Cerebellar nuclear complex (tissue), 1 donor: ENCODE measurements around the gene OTUB2.

Experiments used
- DNase-seq, 2 experiments: peaks; one replicate each; lab custom pipeline; 2025; lab: John Stamatoyannopoulos, UW

The OTUB2 gene

DNA sequence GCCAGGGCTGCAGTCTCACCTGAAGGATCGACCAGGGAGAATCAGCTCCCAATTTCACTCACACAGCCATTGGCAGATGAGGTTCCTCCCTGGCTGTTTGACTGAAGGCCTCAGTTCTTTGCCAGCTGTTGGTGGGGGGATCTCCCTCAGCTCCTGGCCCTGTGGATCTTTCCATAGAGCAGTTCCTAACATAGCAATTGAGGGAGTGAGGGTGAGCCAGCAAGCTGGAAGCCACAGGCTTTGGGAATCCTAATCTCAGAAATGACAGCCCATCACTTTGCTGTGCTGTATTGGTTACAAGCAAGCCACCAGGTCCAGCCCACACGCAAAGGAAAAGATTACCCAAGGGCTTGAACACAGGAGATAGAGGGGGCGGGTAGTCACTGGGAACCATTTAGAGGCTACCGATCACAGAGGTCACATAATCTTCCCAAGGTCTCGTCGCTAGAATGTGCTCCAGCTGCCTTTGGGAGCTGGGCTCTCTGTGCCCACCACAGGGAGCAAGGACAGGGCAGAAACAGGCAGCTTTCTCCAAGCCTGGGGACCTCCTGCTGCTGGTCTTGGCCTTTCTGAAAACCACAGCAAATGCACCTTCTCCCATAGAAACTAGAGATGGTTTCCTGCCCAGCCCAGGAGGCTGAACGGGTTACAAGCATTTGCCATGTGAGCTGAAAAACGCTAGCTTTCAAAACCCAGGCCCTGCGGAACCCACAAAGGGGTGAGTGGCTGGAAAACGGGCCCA lies 4.6 kb upstream of the OTUB2 start:
- no peak for DNase-seq

GRCh38 chr14:94022532-94023411 lies 3.4 kb upstream of the OTUB2 start:
- DNase-seq: no peak

GRCh38 chr14:94024549-94024948 lies 1.6 kb upstream of the OTUB2 start:
- no peak for DNase-seq

- no peak for DNase-seq
Observed at GRCh38 chr14:94025720-94026119, 420 bp upstream of the OTUB2 start.

DNA sequence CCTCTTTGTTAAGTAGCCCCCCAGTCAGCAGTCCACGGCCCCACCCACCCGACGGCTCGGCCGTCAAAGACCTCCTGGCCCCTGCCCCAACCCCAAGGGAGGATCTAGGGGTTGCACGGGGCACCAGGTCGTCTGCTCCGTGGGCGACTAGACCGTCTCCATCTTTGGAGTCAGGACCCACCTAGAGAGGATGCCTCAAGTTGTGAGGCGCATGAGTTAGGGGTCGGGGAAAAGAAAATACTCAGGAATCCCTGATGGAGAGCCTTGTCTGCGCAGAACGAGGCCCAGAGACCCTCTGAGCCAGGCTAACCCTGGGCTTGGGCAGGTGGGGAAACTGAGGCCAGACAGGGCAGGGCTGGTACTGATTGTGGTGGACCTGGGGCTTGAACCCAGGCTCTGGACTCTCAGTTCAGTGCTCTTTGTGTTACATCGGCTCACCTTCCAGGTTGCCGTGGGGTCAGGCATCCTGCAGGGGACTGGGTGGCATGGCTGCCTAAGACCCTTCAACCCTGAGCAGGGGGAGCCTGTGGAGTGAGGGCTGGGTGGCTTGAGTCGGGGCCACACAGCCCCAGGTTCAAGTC lies 839 bp downstream of the OTUB2 start:
- DNase-seq: no peak

- DNase-seq: no peak
Observed at GRCh38 chr14:94027566-94028449, 1.7 kb downstream of the OTUB2 start.

DNA sequence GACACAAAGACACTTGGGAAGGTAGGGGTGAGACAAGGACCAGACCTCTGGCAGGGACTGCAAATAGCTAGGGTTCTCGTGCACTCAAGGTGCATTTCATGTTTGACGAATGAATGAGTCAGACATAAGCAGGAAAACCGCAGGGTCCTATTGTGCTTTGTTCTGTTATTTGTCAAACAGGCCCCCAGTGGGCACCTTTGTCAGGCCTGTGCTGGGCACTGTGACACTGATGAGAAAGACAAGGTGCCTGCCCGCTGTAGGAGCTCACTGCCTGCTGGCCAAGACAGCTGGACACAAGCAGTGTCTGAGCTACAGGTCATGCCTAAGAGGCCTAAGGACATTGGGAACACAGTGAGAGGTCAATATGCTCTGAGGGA lies 2.3 kb downstream of the OTUB2 start:
- DNase-seq: no peak

DNA sequence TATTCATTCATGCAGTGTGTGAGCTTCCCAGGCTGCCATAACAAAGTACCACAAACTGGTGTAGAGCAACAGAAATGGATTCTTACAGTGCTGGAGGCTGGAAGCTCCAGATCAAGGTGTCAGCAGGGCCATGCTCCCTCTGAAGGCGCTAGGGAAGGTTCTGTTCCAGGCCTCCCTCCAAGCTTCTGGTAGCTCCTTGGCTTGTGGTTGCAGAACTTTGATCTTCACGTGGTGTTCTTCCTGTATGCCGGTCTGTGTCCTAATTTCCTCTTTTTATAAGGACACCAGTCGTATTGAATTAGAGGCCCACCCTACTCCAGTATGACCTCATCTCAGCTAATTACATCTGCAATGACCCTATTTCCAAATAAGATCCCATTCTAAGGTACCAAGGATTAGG lies 3.1 kb downstream of the OTUB2 start:
- no peak for DNase-seq

- DNase-seq: no peak
Observed at GRCh38 chr14:94029671-94030203, 3.6 kb downstream of the OTUB2 start.

DNA sequence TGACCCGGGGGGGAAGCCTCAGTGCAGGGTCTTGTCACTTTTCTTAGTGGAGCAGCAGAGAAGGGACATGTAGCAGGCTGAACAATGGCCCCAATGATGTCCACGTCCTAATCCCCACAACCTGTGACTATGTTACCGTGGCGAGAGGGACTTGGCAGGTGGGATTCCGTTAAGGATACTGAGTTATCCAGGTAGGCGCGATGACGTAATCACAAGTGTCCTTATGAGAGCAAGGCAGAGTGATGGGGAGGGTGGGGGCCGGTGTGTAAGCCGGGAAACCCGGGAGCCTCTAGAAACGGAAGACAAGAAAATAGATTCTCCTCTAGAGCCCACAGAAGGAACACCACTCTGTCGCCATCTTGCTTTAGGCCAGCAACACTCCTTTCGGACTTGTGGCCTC lies 4.4 kb downstream of the OTUB2 start:
- DNase-seq: no peak

DNA sequence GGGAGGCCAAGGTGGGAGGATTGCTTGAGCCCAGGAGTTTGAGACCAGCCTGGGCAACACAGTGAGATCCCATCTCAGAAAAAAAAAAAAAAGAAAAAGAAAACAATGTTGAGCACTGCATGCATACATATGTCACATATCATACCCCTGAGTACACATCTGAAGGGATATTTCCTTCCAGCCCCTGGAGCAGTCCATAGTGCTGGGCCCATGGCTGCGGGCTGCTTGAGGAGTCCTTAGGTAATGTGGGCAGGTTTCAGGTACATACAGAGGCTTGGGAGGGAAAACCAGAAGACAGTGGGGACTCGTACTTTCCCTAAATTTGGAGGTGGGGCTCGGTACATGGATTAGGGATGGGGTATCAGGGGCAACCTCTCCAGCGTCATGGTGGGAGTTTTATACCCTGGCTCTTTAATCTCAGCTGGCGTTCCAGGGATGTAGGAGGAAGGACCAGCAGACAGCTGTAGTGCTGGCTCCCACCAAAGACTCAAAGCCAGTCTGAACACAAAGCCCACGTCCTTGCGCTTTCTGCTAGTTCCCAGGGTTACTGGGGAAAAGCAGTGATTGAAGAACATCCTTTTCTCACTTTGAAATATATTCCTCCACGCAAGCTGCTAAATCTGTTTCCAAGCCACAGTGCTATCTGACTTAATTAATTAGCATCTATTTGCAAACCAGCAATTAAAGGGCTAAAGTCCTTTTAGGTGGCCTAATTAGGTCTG lies 5.2 kb downstream of the OTUB2 start:
- no peak for DNase-seq

DNA sequence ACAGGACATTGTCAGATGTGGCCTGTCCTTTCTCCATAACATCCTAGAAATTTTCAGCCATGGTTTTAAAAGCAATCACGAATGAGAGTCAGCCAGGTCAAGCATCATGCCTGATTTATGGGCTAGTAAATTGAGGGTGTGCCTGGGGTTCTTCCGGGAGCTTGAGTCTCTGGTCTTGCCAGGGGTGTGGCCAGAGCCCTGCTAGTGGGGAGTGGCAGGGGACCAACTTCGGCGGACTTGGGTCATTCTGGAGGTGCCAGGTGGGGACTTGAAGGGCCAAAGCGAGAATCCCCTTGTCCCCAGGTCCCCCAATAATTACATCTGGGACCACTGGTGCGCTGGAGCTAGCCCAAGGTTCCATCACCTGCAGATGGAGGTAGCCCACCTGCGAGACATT lies 5.7 kb downstream of the OTUB2 start:
- no peak for DNase-seq

GRCh38 chr14:94034886-94035285 lies 8.7 kb downstream of the OTUB2 start:
- no peak for DNase-seq

GRCh38 chr14:94036313-94037167 lies 10.4 kb downstream of the OTUB2 start:
- no peak for DNase-seq

- no peak for DNase-seq
Observed at GRCh38 chr14:94037954-94038353, 11.8 kb downstream of the OTUB2 start.

- DNase-seq: no peak
Observed at GRCh38 chr14:94038510-94038909, 12.4 kb downstream of the OTUB2 start.

DNA sequence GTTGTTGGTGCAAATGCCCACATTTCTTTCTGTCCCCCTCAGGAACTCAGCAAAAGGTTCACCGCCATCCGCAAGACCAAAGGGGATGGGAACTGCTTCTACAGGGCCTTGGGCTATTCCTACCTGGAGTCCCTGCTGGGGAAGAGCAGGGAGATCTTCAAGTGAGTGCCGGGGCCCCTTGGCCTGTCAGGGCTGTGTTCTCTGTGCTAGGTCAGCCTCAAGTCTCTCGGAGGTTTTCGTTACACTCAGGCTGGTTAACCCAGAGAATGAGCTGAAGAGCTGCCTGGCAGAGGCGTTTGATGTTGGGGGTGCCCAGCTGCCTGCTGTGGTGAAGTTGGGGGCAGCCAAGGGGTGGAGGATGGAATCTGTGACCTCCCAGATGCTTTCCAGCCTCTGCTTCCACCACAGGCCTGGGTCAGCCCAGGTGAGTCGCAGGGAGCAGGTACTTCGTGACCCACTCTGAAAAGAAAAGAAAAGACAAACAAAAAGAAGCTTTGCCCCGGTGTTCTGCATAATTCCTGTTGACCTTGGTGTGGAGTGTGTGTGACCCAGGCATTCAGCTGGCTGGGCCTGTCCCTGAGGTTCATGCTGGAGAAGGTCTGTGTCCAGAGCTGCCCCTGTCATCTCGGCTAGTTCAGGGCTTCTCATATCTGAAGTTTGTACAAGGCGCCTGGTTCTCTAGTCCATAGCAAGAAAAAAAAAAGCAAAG lies 12.9 kb downstream of the OTUB2 start:
- no peak for DNase-seq

DNA sequence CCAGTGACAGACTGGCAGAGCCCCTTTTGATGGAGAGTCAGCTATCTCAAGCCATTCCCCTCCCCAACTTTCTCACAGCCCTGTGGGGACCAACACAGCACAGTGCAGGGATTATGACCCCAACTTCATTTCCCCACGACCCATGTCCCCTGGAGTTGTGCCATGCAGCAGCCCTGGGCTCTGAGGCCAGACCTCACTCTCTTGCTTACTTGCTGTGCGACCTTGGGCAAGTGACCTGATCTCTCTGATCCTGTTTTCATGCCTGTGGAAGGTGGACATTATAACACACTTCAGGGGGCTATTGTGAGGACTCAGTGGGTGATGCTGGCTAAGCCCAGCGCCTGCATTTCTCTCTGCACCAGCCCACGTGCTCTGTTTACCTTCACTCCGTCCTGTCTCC lies 14.1 kb downstream of the OTUB2 start:
- no peak for DNase-seq

GRCh38 chr14:94040796-94041195 lies 14.7 kb downstream of the OTUB2 start:
- DNase-seq: no peak
